Activated T-helper 1 cell treated with anti-CD3 and anti-CD28 coated beads, Interleukin-2, amount 50 U/mL, for 16 hours (primary cell): Measurements from ENCODE around the gene PNPLA3.

Source experiments
- DNase-seq, 2 donors: peaks; one replicate each; pipeline ENCODE4 v3.0.0-alpha.2; 2020; ENCODE audit warnings: low read depth in 1 of 2, low spot score in 1 of 2

Gene PNPLA3

DNA sequence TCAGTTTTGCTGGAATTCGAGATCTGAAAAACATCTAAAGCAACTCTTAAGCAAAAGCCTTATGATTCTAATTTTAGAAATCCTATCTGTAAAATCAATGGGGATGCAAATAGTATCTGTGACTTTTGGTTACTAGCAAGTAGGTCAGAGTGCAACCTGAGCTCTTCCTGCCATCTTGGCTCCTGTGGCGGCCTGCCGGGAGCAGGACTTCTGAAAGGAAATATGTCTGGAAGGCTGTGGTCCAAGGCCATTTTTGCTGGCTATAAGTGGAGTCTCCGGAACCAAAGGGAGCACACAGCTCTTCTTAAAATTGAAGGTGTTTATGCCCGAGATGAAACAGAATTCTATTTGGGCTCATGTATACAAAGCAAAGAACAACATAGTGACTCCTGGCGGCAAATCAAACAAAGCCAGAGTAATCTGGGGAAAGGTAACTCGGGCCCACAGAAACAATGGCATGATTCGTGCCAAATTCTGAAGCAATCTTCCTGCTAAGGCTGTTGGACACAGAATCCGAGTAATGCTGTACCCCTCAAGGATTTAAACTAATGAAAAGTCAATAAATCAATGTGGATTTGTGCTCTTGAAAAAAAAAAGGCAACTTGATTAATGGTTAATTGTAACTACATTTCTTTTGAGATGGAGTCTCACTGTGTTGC is 33.3 kb downstream of the PNPLA3 start:
- no peak for DNase-seq

DNA sequence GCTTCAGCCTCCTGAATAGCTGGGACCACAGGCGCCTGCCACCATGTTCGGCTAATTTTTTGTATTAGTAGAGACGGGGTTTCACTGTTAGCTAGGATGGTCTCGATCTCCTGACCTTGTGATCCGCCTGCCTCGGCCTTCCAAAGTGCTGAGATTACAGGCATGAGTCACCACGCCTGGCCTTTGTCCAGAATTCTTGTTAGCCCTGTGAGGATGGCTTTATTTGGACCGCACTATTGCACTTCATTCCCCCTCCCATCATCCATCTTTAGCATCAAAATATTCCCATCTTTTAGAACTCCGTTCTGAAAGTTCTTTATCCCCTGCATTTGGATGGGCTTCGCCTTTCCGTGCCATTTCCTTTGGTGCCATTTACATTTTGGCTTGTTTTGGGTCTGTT is 34.3 kb downstream of the PNPLA3 start:
- DNase-seq: no peak

DNA sequence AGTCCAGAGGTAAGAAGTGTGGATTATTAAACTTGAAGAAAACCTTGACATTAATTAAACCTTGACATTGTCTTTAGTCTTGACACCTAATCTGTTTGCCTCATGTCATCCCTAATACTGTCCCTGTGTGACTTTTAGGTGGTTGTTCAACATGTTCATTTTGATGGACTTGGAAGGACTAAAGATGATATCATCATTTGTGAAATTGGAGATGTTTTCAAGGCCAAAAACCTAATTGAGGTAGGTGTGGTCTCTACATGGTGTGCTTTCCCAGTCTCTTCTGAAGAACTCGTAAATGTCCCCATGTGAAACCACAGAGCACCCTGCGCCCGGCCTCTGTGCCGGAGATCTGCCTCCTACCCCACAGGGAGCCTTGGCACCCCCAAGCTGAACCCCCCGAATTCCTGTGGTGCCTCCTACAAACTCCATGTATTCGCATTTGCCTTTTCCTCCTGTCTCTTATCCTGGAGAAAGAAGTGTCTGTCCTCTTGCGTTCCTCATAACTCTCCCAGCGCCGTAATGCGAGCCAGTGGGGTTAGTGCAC is 40.8 kb downstream of the PNPLA3 start:
- no peak for DNase-seq

DNA sequence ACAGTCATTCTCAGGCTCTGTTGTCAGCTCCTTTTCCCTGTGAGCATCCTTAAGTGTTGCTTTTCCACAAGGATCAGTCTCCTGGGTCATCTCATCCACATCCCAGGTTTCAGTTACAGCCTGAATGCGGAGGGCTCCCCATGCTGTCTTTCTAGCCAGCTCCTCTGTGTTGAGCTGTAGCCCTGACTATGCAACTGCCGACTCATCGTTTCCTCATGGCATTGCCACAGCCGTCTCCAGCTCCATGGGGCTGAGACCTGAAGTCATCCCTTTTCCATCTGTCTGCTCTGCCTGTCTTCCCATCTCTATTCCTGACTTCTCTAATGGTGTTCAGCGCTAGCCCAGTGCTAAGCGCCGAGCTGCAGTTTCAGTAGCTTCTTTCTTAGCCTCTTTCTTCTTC is 43.5 kb downstream of the PNPLA3 start:
- DNase-seq: no peak

DNA sequence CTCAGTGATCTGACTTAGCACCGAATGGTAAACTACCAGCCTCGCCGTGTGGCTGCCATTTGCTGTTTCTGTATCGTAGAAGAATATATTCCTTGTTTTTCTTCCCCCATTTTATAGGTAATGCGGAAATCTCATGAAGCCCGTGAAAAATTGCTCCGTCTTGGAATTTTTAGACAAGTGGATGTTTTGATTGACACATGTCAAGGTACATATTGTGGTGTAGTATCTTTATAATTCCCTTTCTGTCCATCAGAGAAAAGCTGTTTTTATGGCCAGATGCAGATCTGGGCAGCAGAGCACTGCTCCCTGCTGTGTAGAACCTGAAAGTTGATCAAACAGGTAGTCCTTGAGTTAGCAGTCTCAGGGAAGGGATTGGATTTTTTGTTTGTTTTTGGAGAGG is 45.0 kb downstream of the PNPLA3 start:
- DNase-seq: no peak

DNA sequence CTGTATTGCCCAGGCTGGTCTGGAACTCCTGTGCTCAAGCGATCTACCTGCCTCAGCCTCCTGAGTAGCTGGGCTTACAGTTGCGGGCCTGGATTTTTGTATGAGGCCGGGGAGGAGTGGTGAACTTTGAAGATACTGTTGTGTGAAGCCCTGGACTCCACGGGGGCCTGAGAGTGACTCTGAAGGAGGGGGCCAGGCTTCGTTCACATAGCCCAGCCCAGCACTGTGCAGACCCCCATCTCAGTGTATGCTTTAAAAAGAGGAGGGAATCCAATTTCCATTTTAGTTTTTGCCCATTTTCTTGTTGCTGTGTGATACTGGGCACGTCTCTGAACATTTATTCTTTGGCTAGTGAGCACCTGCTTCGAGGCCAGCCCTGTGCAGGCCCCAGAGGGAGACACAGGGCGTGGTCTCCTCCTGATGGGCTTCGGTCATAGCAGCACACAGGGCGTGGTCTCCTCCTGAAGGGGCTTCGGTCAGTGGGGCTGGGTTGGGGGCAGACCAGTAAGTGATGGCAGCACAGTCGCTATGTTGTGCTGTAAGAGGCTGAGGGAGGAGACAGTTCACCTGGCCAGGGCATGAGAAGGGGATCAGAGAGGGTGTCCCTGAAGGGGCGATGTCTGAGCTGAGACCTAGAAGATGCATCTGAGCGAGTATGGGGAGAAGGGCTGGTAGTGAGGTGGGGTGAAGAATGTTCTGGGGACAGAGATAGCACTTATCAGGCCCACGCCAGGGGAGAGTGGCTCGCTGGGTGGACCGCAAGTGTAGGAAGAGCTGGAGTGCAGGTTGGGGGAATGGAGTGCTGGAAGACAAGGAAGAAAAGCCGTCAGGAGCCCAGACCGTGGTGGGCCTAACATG is 45.6 kb downstream of the PNPLA3 start:
- DNase-seq: no peak

DNA sequence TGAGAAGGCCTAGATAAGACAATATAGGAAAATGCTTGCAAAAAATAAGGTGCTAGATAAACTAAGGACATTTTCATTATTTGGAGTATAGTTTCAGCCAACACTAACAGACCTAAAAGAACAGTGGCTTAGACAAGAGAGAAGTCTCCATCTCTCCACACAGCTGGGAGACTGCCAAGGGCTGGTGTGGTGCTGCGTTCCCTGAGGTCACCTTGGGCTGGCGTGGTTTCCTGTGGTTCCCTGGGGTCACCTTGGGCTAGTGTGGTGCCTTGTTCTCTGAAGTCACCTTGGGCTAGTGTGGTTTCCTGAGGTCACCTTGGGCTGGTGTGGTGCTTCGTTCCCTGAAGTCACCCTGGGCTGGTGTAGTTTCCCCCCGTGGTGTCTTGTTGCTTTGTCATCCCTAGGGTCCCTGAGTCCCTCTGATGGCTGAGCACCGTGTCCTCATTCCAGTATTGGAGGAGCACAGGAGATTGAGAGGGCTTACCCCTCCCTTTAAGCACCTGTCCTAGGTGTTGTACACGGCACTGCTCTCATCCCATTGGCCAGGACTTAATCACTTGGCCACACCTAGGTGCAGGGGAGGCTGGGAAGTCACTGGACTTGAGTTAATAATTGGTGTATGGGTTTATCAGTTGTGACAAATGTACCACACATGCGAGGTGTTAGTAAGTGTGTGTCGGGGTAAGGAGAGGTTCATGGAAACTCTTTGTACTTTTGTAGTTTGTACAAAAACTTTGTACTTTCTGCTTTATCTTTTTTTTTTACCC is 46.6 kb downstream of the PNPLA3 start:
- no peak for DNase-seq

DNA sequence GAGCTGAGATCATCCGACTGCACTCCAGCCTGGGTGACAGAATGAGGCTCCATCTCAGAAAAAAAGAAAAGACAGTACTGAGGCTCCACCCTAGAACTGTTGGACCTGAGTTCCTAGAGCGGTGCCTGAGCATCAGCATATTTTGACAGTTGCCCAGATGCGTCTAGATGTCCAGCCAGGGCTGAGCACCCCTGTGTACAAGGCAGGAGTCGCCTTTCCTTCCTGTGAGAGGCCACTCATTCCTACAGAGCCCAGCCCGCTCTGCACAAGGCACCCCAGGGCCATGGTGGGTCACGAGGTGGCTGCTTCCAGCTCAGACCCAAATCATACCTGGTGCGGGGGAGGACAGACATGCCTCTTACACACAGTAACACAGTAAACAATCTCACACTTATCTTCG is 47.5 kb downstream of the PNPLA3 start:
- no peak for DNase-seq

DNA sequence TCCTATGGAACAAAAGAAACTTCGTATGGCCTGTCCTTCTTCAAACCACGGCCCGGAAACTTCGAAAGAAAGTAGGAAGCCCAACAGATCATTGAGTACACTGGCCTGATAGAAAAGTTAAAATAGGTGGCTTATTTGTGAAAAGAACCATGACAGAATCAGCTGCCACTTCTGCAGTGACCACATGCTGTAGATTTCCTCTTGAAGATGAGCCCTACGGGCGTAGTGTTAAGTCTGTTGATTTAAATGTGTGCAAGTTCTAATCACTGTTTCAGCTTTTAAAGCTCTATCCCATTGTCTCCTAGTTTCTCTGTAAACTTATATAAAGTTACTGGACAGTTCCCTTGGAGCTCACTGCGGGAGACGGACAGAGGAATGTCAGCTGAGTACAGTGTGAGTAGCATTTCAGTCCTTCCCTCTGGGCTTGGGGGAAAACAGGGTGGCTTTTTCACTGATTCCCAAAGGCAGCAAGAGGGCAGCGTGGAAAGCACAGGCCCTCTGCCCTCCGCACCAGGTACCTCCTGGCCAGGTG is 49.4 kb downstream of the PNPLA3 start:
- no peak for DNase-seq

DNA sequence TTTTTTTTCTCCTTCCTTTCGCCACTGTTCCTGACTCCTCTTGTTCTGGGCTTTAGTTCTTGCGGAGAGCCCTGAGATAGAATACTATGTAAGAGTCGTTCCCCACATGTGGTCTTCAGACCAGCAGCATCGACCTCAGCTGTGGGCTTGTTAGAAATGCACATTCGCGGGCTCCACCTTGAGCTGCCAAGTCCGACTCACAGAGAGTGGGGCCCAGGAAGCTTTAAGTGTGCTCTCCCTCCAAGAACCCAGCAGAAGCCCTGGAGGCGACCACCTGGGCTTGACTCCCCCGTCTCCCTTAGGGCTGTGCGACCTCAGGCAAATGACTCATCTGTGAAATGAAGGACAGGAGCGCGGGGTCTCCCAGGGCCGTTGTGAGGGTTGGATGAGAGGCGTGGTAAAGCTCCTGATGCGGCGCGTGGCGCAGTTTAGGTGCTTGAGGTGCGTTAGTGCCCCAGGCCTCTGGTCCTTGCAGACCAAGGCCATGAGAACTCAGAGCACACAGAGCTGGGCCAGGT is 50.5 kb downstream of the PNPLA3 start:
- DNase-seq: no peak

DNA sequence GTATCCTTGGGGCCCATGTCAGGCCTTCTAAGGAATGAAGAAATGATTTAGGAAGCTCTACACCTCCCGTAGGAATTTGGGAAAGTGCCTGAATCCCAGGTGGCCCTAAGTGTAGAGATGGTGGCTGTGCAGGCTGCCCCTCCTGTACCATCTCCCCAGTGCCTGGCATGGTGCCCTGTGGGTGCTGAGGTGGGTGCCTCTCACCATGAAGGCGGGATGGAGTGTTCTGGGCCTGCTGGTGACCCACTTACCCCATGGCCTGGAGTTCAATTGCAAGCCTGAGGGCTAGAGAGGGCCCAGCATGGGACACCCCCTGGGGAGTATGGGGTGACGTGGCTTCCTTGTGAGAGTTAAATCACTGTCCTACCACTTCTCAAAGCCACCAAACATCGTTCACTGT is 51.4 kb downstream of the PNPLA3 start:
- DNase-seq: no peak

DNA sequence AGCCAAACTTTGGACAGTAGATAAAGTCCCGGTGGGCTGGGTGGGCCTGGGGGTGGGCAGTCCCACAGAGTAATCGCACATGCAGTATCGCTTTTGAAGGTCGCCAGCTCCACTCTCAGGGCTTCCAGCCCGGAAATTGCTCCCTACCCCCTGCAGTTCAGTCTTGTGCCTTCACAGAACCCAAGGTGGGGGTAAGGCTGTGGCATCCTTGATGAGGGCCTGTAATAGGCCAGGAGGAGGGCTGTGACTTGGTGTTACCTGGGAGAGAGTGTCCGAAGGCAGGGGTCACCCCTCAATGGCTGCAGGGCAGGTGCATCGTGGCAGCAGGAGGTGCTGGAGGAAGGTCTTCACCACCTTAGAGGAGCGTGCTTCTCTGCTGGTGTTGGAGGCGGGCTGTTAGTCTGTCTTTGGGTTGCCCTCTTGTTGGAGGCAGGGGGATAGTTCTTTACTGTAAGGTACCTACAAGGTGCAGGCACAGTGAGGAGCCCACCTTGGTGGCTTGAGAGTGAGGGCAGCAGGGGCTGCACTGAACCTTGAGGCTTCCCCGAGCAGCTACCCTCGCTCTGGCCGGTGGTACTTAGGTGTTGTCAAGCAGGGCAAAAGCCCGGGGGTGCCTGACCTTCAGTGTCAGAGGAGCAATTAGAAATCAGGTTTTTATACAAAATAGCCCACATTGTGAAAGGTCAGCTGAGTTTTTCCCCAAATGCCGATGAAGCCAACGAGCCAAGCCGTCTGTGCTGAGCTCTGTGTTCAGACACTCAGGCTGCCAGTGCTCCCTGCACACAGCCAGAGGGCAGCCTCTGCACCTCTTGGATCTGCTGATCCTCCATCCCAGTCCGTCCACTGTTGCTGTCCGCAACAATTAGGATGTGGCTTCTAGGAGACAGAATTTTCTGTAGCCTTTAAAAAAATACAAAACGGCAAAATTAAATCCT is 53.5 kb downstream of the PNPLA3 start:
- DNase-seq: no peak

DNA sequence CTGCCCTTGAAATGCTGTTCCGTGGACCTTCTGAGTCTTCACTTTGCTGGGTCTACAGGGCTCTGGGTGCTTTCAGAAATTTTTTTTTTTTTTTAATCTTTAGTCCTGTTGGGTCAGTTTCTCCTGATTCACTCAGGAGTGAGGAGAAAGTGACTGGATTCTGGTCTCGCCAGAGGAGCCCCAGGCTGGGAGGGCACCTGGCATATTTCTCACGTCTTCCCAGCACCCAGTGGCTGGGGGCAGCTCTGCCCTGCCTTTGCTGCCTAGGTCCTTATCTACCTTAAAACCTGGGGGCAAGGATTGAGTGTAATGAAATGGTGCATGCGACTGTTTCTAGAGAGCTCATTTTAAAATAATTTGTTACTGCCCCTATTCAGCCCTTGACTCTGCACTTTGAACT is 55.0 kb downstream of the PNPLA3 start:
- DNase-seq: no peak

DNA sequence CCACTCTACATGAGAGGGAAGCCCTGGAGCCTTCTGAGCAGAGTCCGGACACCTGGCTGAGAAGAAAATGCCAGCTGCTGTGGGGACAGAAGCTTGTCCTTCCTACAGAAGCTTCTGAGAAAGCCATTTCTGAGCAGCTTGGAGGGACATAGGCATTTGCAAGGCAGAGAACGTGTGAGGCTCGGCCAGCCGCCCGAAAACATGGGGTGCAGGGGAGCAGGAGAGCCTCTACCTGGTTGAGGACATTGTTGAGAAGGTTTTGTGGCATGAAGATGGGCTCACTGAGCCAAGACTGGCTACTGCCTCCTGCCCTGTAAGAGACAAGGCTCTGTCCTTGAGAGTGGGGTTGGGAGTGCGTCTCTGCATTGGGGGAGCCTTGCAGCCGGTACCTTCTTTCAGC is 57.0 kb downstream of the PNPLA3 start:
- no peak for DNase-seq

DNA sequence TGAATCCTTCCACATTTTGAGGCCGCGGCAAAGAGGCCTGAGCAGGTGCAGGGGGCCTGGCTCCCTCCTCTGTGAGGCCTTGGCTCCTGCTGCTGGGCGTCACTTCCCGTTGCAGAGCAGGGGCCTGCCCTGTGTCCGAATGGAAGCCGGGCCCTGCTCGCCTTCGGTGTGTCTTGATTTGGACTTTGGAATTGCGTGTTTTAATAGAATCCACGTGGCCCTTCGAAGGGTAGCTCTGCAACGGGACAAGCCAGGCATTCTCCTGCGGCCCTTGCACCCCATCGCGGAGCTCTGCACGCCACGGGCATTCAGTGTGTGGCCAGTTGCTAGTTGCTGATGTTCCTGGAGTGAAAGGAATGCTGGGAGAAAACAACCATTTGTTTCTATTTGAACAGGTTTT is 57.4 kb downstream of the PNPLA3 start:
- DNase-seq: no peak

DNA sequence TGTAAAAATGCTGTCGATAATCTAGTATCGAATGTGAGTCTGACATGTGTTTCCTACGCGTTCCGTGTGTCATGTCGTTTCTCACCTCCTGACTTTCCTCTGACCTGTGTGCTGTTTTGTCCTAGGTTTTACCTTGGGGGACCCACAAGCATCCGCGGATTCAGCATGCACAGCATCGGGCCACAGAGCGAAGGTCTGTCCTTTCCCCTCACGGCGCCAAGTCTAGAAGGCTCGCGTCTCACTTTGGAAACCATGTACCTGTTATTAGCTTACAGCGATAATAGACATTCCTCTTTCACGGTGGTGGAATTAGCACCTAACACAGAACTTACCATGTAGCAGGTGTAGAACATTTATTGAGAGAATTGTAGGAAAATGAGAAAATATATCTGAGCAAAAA is 60.2 kb downstream of the PNPLA3 start:
- DNase-seq: no peak

DNA sequence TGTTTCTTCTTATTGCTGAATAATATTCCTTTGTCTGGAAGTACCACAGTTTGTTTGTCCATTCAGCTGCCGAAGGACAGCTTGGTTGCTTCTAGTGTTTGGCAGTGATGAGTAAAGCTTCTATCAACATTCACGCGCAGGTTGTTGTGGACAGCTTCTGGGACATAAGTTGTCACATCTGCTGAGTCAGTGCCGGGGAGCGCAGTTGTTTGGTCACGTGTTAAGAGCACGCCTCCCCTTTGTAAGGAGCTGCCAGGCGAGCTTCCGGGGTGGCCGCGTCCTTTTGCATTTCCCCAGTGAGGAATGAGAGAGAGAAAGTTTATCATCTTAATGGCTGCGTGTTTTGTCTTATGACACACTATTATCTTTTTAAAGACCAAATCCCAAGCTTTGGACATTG is 61.9 kb downstream of the PNPLA3 start:
- no peak for DNase-seq

DNA sequence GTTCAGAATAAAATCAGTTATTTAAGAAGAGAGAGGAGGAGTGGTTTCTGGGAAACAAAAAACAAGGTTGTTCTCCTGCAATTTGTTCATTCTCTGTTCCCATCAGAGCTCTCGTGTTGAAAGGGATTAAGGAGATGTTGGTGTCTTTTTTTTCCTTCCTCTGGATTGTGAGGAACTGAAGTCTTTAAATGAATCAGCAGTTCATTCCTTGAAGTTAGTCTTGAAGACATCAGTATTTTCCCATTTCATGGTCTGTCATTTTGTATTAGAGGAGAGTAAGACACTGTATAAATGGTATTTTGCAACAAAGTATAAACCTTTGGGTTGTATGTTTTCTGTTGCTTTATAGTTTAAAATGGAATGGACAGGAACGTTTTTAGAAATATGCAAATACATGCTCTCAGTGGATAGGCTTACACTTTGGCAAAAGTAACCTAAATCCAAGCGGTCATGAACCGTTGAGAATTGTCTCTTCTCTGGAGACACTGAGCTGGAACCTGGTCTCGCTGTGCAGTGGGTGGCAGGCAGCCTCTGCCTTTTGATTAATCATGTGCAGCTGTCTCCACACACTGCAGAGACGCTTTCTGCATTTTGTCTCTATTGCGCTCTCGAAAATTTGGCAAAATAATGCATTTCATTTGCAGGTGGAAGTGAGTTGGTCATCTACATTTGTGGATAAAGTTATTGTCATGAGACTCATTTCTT is 64.7 kb downstream of the PNPLA3 start:
- DNase-seq: no peak

DNA sequence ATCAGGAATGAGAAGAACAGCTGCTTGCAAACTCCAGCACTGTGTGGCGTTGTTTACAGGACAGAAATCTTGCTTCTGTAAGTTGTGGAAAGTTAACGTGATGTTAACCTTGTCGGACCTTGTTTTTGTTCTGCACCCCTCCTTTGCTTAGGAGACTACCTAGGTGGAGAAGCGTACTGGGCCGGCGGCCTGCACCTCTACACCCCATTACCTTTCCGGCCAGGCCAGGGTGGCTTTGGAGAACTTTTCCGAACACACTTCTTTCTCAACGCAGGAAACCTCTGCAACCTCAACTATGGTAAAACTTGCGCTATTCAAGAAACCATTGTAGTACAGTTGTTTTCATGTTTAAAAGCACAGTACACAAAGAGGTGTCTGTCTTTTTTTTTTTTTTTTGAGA is 65.4 kb downstream of the PNPLA3 start:
- no peak for DNase-seq

DNA sequence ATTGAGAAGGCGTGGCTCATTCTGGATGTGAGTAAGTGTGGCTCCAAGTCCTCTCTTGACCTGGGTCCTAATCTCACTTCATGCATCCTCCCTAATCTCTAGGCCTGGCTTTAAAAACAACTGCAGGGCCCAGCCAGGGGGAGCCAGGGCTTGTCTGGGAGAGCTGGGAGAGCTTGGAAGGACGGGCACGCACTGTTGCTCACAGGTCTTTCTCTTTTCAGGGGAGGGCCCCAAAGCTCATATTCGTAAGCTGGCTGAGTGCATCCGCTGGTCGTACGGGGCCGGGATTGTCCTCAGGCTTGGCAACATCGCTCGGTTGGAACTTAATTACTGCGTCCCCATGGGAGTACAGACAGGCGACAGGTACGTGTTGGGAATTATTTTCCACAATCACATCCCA is 66.4 kb downstream of the PNPLA3 start:
- no peak for DNase-seq
